GM21515 (cell line): Measurements from ENCODE around the gene FGF8.
"Not testable (repeated sequence)": the region's sequence is repeated elsewhere in the genome, so short reads cannot be mapped to it uniquely, and the experiment has no call there.

Experiments used
- ATAC-seq: cut with Tn5 transposase; IDR thresholded peaks from one replicate; pipeline ENCODE4 v1.9.1; 2021; ENCODE audit not compliant: unreplicated experiment

FGF8 gene, protein sequence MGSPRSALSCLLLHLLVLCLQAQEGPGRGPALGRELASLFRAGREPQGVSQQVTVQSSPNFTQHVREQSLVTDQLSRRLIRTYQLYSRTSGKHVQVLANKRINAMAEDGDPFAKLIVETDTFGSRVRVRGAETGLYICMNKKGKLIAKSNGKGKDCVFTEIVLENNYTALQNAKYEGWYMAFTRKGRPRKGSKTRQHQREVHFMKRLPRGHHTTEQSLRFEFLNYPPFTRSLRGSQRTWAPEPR

DNA sequence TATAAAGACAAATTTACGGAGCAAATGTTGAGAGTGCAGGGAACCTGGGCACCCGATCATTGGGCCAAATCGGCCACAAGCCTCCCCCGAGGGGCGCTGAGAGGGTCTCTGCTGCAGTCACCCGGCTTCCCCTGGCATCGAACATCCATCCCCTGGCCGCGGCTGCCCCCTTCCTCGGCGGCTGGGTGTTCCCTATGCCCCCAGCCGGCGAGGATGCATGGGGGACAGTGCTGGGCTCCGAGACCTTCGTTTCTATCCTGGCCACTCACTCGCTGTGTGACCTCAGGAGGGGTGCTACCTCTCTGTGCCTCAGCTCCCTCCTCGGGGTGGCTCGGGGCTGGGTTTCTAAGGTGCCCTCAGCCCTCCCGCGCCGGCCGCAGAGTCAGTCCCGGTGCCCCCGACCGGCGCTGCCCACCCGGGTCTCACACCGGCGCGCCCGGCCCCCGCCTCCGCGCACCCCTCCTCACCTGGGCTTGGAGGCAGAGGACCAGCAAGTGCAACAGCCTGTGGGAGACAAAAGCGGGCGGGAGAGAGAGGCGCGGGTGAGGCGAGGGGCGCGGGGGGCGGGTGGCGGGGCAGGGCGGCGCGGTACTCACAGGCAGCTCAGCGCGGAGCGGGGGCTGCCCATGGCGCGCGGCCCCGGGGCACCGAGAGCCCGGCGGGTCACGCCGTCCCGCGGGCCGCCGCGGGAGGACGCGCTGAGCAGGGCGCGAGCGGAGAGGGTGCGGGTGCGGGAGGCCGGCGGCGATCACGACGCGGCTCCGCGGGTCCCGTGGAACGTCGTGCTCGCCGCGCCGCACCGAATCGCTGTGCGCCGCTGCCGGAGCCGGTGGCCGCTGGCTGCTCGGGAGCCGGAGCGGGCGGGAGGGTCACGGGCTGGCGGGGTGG lies at the start of gene FGF8:
Gene FGF8 (minus strand): TSS at position 842 of the 888 bp plus-strand sequence. CDS start 214 bp downstream, at position 628.
- ATAC-seq, result no peak

DNA sequence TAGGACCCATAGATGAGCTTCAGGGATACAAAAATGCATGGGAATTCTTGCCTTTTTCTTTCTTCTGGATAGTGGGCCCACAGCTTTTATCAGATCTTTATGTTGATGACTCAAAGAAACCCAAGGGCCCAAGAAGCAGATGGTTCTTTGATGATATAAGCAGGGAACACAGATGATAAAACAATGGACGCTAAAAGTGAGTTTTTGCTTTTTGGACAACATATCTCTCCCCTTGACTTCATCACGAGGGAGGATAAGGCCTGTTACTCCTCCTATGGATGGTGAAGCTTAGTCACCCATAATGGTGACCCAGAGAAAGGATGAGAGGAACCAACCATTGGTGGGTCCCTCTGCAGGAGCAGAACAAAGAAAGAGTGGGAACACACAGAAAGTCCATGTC lies 48.8 kb upstream of the FGF8 start:
- ATAC-seq, result no peak

DNA sequence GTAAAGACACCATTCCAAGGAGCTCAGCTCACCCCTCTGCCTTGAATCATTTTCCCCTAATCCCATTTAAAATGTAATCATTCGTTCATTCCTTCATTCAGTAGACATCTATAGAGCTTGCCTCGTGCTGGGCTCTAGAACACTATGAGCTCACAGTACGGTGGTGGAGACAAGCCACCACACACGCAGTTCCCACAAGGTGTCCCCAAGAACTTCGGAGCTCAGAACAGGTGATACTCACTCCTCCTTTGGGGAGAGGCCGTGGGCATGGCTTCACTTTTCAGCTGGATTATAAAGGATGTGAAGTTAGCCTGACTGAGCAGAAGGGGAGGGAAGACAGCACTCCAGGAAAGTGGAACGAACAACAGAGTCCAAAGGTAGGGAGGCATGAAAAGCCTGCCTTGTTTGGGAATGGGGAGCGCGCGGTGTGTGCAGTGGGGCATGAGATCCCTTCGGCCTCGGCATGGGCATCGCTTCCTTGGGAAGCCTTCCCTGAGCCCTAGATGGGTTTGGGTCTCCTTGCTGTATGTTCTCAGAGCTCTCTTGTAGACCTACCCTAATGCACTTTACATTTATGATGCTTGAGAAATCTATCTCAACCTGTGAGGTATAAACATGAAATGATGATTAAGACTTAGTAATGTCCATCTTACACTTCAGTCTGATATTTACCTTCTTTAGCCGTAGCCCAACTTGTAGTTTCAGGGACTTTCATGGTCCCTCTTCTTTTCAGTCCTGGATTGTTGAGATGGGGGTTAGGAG lies 43.1 kb upstream of the FGF8 start:
- peak; percentile 27 for ATAC-seq

DNA sequence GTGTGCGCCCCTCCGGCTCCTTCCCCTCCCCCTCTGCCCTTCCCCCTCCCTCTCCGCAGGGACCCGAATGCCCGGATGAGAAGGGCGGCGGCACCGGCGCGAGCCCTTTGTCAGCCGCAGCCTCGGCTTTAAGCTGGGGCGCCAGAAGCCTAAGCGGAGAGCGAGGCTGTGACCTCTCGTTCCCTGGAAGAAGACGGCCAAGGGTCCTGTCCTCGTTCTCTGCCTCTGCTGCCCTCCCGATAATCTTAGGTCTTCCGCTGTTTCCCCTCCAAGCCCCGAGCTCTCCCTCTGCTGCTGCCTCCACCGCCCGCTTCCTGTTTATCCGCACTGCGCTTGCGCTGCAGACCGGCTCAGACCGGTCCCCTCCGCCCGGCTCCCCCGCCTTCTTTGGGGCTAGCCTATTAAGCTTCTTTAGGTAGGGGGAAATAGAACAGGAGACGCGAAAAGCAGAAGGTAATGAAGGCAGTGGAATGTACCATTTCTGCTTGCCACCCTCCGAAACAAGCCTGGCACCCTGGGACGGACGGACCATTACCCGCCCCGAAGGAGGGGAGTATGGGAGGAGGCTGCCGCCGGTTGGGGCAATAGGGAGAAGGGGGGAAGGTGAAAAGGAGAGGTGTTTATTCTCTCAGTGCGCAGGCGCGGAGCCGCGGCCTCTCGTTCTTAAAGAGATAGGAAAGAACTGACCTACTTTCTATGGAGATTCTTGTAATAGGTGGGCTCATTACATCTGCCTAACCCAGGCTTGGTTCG lies 42.4 kb upstream of the FGF8 start, which contains the start of gene OGA:
Gene OGA (minus strand): TSS at position 326 of the 753 bp plus-strand sequence. CDS start 422 bp downstream, outside the sequence.
- ATAC-seq, result peak; percentile 77

DNA sequence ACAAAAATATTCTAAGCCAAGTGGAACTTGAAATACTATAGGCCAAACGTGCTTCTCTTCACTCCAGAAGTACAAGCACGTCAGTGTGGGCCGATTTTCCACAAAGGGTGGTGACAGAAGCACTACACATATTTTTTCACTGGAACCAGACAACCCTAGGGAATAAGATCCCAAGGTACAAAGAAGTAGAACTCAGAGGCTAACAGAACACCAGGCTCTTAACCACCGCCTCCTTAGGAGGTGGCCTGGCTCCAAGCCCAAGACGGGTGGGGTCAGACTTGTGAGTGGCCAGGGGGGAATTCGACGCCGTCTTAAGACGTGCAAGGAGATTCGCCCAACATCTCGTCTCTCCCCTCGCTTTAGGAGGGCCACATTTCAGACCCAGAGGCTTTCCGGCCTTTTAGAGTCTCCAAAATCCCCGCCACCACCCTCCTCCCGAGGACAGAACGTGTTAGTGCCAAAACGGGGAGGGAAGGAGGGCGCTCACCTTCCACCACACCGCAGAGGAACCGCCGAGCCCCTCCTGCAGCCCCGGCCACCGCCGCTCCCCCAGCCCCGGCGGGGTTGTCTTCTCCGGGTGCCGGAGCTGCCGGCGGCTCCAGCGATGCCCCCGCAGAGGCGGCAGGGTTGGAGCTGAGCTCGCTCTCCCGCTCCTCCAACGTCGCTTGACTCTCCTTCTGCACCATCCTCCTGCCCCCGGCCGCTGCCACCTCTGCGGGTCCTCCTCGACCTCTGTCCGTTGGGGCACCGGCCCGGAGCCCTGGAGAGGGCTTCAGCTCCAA lies 41.6 kb upstream of the FGF8 start:
- peak; percentile 12 for ATAC-seq

DNA sequence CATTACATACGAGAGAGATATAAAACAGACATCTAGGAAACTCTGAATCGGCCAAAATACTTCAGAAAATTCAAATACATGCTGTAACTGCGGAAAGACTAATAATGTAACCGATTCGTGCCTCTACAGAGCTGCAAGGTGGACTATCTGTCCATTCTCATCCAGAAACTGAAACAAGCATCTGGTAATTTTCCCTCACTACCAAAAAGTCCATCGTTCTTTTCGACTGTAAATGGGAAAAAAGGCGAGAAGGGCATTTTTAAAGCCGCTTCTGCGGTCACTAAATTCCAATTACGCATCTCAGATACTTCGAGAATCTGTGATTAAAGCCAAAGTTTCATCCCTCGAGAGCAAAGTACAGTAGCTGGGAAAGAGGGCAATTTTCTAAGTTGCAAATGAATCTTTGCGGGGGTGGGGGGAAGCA lies 41.0 kb upstream of the FGF8 start:
- ATAC-seq, result no peak

DNA sequence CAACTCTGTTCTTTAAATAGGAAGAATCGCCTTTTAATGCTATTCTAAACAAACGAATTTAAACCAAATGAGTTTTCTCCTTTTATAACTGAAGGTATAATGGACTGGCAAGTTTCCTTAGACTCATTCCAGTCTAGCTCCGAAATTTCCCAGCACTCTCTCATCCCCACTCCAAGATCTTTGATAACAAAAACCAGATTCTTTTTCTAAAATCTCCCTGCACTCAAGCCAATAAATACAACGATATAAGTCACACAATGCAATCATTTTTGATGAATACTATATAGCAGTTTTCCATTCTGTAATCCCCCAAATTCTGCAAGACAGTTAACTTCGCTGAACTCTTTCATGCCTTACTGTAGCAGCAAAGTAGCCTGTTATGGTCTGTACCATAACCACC lies 40.5 kb upstream of the FGF8 start:
- ATAC-seq, result no peak

DNA sequence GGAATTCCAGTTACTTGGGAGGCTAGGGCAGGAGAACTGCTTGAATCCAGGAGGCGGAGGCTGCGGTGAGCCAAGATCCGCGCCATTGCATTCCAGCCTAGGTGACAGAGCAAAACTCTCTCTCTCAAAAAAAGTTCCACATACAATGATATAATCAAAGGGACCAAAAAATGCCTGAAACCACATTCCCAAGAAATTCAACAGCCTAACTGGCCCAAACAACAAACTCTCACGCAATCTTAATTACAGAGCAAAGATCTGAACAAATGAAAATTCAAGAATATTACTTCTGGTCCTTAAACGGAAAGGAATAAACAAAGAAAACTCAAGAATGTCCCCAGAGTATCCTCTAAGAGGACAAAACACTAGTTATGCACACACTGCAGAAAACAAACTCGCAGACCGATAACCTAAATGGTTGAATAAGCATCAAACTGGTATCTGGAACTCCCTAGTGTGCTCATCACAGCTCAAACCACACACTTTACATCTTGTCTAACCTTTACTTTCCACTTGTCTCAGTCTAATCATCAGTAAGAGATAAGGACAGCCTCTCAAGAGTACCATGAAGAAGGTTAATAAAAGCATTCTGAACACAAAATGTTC lies 38.7 kb upstream of the FGF8 start:
- ATAC-seq, result no peak

DNA sequence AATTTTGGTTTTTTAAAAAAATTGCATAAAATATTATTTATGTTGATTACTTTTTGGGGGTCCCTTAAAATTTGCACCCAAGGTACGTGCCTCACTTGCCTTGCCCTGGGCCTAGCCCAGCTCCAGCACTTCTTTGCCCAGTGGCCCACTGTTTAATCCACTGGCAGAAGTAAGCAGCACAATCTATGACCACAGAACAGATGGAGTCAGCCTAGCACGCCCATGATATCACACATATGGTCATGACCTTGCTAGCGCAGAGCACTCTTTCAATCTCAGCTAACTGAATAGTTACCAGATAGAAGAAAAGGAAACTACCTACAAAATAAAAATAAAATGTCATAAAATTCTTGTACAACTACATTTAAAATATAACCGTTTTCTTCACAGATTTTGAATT lies 36.7 kb upstream of the FGF8 start:
- no peak for ATAC-seq

DNA sequence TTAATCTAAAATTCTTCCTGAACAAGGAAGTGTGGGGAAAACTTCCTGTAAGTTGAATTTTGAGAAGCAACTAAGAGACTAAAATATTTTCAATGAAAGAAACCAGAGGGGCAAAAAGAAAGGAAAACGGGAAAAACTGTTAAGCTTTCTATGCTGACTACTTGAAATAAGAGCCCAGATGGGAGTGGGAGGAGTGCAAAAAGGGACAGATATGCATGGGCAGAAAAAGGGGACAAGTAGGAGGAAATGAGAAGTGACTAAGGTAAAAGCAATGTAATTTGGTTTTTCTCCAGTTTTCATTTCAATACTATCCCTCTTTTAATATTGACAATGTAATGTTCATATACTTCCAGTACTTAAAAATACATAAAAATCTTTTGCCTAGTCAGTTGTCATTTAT lies 31.2 kb upstream of the FGF8 start:
- no peak for ATAC-seq

DNA sequence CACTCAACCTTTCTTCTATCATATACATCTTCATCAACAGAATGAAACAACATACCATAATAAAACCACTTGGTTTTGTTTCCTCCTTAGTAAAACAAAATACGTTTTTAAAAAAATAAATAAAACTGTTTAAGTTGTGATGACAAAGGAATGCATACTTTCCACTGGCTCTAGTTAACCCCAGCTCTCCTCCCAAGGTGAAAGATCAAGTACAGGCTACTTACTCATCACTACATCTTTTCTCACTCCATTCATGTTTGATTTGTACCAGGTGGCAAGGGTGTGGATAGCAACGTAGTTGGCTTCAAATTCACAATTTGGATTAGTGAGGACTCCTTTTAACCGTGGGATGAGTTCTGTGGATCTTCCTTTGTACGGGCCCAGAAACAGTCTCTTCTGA lies 27.6 kb upstream of the FGF8 start:
- no peak for ATAC-seq

DNA sequence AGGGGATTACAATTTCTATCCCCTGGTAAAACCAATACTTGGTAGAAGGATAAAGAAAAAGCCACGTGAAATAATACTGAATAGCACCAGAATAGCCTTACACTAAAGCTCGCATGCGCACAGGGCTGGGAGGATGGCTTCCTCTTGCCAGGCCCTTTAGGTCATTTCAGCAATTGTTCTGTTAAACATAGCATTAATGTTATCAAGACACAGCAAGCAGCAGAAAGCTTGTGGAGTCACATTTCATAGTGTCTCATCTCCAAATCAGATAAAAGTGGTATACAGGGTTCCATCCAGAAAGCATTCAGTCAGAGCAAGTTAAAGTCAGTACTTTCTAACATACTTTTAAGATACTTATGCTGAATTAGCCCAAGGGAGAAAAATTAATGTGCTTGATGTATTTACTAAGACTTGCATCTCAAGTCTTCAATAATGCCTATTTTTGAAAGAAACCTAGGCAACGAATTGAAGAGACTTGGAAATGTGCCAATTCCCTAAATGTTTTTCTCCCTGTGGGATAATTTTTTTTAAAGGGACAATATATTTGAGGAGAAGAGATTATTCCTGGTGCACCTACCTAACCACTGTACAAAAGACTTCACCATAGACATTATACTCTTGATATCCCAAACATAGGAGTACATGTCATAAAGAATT lies 21.6 kb upstream of the FGF8 start:
- no peak for ATAC-seq

DNA sequence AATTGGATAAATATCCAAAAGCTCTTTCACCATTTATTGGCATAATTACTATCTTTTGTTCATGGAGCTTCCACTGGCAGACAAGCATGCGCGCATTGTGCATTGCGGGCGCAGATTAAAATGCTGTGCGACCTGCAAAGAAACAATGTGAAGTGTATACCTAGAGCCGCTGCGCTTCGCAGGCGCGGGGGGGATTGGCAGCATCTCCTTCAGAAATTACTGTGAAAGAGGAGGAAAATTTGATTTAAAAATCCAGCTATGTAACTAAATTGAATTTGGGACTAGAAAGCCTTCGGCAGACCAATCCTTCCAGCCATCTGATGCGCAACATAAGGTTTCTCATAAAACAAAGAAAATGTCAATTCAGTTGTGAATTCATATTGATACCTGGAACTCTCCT lies 17.6 kb upstream of the FGF8 start:
- no peak for ATAC-seq

DNA sequence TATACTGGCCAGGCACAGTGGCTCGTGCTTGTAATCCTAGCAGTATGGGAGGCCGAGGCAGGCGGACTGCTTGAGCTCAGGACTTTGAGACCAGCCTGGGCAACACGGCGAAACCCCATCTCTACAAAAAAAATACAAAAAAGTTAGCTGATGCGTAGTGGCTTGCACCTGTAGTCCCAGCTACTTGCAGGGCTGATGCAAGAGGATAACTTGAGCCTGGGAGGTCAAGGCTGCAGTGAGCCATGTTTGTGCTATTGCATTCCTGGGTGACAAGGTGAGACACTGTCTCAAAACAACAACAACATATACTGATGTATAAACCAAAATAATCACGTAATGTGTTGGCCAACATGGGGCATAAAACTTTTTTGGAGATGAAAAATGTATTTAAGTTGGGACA lies 13.8 kb upstream of the FGF8 start:
- no peak for ATAC-seq

DNA sequence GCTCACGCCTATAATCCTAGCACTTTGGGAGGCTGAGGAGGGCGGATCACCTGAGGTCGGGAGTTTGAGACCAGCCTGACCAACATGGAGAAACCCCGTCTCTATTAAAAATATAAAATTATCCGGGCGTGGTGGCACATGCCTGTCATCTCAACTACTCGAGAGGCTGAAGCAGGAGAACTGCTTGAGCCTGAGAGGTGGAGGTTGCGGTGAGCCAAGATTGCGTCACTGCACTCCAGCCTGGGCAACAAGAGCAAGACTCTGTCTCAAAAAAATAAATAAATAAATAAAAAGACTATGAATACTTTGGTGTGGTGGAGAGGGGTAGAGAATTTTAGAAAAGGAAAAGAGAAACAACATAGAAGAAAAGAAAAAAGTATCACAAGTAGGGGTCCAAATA lies 13.3 kb upstream of the FGF8 start:
- ATAC-seq, result not testable (repeated sequence)

DNA sequence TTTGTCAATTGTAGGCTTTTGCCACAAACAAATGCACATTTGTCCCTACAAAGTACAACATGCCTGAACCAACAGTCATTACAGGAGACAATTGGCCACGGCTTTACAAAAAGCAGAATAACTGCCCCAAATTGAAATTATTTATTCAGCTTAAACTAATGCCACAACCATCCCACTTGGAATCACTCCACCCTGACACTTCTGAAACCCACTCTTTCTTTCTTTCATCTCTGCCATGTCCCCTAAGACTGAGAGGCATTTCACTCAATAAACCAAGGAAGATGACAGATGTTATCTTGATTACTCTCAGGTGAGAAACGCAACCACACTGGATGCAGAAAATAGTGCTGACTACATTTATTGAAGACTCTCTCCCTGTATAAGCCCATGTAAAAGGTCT lies 9.9 kb upstream of the FGF8 start:
- no peak for ATAC-seq

DNA sequence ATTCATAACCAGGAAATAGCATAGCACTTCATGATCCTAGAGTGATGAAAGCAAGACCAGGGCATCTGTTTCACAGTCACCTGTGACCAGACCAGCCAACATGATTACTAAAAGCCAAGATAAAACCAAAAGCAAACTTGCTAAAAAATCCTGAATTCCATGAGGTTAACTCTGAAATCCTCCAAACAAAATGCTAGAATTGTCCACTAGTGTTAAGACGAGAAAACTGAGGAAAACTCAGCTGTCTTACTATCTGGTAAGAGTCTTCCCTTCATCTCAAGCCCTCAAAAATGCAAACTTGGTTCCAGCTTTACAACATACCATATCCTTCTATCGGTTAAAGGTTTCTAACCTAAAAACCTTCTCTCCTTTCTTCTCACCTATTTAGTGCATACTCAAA lies 8.6 kb upstream of the FGF8 start:
- no peak for ATAC-seq

DNA sequence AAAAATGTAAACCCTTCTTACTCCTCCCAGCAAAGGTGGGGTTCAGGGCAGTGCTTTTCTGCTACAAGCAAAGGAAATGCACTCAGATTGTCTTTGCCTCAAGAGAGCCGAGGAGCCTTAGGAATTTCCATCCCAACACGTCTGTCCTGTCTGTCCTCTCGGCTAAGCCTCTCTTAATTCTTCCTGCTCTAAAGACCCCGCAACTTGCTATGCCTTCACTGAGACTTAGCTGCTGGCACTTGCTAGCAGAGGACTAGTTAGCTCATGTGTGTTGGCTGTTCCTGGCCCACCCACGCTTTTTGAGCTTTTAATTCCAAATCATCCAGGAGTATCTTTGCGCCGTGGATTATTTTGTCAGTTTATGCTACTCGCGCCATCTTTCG lies 7.8 kb upstream of the FGF8 start:
- ATAC-seq, result no peak
